ENCODE data around the gene NTNG1. TPM values are rescaled to one million over a fixed set of nuclear protein-coding genes. Genes with fewer than 3 reads are reported as not detected.

The NTNG1 gene
- total RNA-seq, 1 donor from 2014 or later: 2.4 TPM

- Histone ChIP-seq H3K27me3 (ENCODE audit: control insufficient read depth, insufficient read depth, low read length) (no peaks in the 10 kb centered on the region), H3K36me3 (ENCODE audit: control insufficient read depth, insufficient read depth, low read length) (no peaks in the 10 kb centered on the region), H3K4me3 (ENCODE audit: low read depth, low read length) (no peak overlapping the region)
- DNase-seq (ENCODE audit: low read depth): no peak
- FAIRE-seq: no peak
- TF ChIP-seq CTCF (IDR thresholded peaks at IDR 0.05; ENCODE audit: insufficient read depth, low read length, severe bottlenecking): no peak
Measured at GRCh38 chr1:107459204-107459904, 318.5 kb downstream of the NTNG1 start.

GRCh38 chr1:107460035-107460434 is 319.2 kb downstream of the NTNG1 start:
- DNase-seq (ENCODE audit: low read depth) (no peak), FAIRE-seq (no peak)
- Histone ChIP-seq H3K36me3 (ENCODE audit: control insufficient read depth, insufficient read depth, low read length) (no peaks in the 10 kb centered on the region), H3K27me3 (ENCODE audit: control insufficient read depth, insufficient read depth, low read length) (no peaks in the 10 kb centered on the region), H3K4me3 (ENCODE audit: low read depth, low read length) (no peak overlapping the region)
- TF ChIP-seq CTCF (IDR thresholded peaks at IDR 0.05; ENCODE audit: insufficient read depth, low read length, severe bottlenecking): no peak

GRCh38 chr1:107464827-107465226 is 324.0 kb downstream of the NTNG1 start:
- no peak for DNase-seq (ENCODE audit: low read depth)
- no peaks in the 10 kb centered on the region for H3K27me3 ChIP-seq (ENCODE audit: control insufficient read depth, insufficient read depth, low read length)
- no peak for TF ChIP-seq CTCF (IDR thresholded peaks at IDR 0.05; ENCODE audit: insufficient read depth, low read length, severe bottlenecking)
- H3K36me3 ChIP-seq (ENCODE audit: control insufficient read depth, insufficient read depth, low read length): no peaks in the 10 kb centered on the region
- FAIRE-seq: no peak
- H3K4me3 ChIP-seq (ENCODE audit: low read depth, low read length): no peak overlapping the region

GRCh38 chr1:107467286-107467685 is 326.4 kb downstream of the NTNG1 start:
- TF ChIP-seq CTCF (IDR thresholded peaks at IDR 0.05; ENCODE audit: insufficient read depth, low read length, severe bottlenecking): no peak
- H3K4me3 ChIP-seq (ENCODE audit: low read depth, low read length): no peak overlapping the region
- no peak for FAIRE-seq
- no peaks in the 10 kb centered on the region for H3K36me3 ChIP-seq (ENCODE audit: control insufficient read depth, insufficient read depth, low read length)
- no peaks in the 10 kb centered on the region for H3K27me3 ChIP-seq (ENCODE audit: control insufficient read depth, insufficient read depth, low read length)
- DNase-seq (ENCODE audit: low read depth): no peak

GRCh38 chr1:107467811-107468210 is 327.0 kb downstream of the NTNG1 start:
- no peak overlapping the region for H3K4me3 ChIP-seq (ENCODE audit: low read depth, low read length)
- DNase-seq (ENCODE audit: low read depth): no peak
- no peak for FAIRE-seq
- TF ChIP-seq CTCF (IDR thresholded peaks at IDR 0.05; ENCODE audit: insufficient read depth, low read length, severe bottlenecking): no peak
- no peaks in the 10 kb centered on the region for H3K27me3 ChIP-seq (ENCODE audit: control insufficient read depth, insufficient read depth, low read length)
- H3K36me3 ChIP-seq (ENCODE audit: control insufficient read depth, insufficient read depth, low read length): no peaks in the 10 kb centered on the region

GRCh38 chr1:107473065-107473464 is 332.2 kb downstream of the NTNG1 start:
- FAIRE-seq (no peak), DNase-seq (ENCODE audit: low read depth) (no peak)
- H3K36me3 ChIP-seq (ENCODE audit: control insufficient read depth, insufficient read depth, low read length): no peaks in the 10 kb centered on the region
- TF ChIP-seq CTCF (IDR thresholded peaks at IDR 0.05; ENCODE audit: insufficient read depth, low read length, severe bottlenecking): no peak
- H3K27me3 ChIP-seq (ENCODE audit: control insufficient read depth, insufficient read depth, low read length): no peaks in the 10 kb centered on the region
- H3K4me3 ChIP-seq (ENCODE audit: low read depth, low read length): no peak overlapping the region

Measured in bronchial epithelial cell (primary cell).